Activated naive CD4-positive, alpha-beta T cell treated with anti-CD3 and anti-CD28 coated beads, Interleukin-2, amount 50 U/mL, for 24 hours (primary cell): Measurements from ENCODE around the gene RAB3IP.
"Not testable (repeated sequence)": the region's sequence is repeated elsewhere in the genome, so short reads cannot be mapped to it uniquely, and the experiment has no call there.

Experiments used
- H3K27ac Mint-ChIP-seq: one replicate; pipeline ENCODE4 v1.8.0; 2021; ENCODE audit warnings: mild to moderate bottlenecking, mixed read lengths
- H3K27me3 Mint-ChIP-seq: one replicate; pipeline ENCODE4 v1.8.0; 2021; ENCODE audit warnings: mixed read lengths
- H3K36me3 Mint-ChIP-seq: one replicate; pipeline ENCODE4 v1.8.0; 2021; ENCODE audit warnings: mixed read lengths
- H3K4me1 Mint-ChIP-seq: one replicate; pipeline ENCODE4 v1.8.0; 2021; ENCODE audit warnings: mixed read lengths
- H3K4me3 Mint-ChIP-seq: one replicate; pipeline ENCODE4 v1.8.0; 2021; ENCODE audit warnings: mild to moderate bottlenecking, mixed read lengths
- H3K9me3 Mint-ChIP-seq: one replicate; pipeline ENCODE4 v1.8.0; 2021; ENCODE audit warnings: mixed read lengths

RAB3IP gene

DNA sequence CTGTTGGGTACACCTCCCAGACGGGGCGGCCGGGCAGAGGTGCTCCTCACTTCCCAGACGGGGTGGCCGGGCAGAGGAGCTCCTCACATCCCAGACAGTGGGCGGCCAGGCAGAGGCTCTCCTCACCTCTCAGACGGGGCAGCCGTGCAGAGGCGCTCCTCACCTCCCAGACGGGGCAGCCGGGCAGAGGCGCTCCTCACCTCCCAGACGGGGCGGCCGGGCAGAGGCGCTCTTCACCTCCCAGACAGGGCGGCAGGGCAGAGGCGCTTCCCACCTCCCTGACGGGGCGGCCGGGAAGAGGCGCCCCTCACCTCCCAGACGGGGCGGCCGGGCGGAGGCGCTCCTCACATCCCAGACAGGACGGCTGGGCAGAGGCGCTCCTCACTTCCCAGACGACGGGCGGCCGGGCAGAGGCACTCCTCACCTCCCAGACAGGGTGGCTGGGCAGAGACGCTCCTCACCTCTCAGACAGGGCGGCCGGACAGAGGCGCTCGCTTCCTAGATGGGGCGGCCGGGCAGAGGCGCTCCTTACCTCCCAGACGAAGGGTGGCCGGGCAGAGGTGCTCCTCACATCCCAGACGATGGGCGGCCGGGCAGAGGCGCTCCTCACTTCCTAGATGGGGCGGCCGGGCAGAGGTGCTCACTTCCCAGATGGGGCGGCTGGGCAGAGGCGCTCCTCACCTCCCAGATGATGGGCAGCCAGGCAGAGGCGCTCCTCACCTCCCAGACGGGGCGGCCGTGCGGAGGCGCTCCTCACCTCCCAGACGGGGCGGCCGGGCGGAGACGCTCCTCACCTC is 68.6 kb downstream of the RAB3IP start:
- not testable (repeated sequence) for H3K4me3 Mint-ChIP-seq, H3K27me3 Mint-ChIP-seq, H3K27ac Mint-ChIP-seq, H3K4me1 Mint-ChIP-seq
- peaks cover 11% of the 10 kb centered on the region for H3K9me3 Mint-ChIP-seq
- H3K36me3 Mint-ChIP-seq: peaks cover 47% of the 10 kb centered on the region

DNA sequence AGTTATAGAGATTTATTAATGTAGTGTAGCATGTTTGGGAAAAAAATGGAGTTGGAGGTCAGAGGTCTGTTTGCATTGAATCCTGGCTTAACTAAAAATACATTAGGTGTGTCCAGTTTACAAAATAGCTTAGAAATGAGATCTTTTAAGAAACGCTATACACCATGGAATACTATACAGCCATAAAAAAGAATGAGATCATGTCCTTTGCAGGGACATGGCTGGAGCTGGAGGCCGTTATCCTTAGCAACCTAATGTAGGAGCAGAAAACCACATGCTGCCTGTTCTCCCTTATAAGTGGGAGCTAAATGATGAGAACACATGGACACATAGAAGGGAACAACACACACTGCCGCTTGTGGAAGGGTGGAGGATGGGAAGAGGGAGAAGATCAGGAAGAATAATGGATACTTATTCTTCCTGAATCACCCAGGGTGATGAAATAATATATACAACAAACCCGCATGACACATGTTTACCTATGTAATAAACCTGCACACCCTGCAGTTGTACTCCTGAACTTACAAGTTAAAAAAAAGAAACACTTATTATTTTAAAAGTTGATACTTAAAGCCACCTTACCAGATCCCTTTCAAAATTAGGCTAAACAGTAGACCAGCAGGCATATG is 72.3 kb downstream of the RAB3IP start:
- no peaks in the 10 kb centered on the region for H3K4me1 Mint-ChIP-seq
- H3K36me3 Mint-ChIP-seq: peaks cover 44% of the 10 kb centered on the region
- H3K4me3 Mint-ChIP-seq: no peak overlapping the region
- H3K27ac Mint-ChIP-seq: no peak overlapping the region
- peaks cover 8% of the 10 kb centered on the region for H3K9me3 Mint-ChIP-seq
- no peaks in the 10 kb centered on the region for H3K27me3 Mint-ChIP-seq

DNA sequence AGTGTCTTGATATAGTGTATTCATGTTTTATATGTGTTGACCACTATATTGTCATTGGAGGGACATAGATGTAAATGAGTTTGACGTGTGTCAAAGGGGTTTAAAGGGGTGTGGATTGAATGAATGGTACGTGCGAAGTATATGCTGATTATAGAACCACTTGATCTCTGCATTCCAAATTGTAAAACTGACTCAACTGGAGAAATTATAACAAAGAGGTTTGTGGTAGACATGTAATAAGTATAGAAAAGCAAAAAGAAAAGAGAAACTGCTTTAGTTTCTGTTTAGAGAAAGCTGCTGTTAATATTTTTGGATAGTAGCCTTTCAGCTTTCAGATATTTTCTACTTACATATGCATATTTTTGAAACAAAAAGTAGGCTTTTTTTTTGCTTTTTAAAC is 77.4 kb downstream of the RAB3IP start:
- Mint-ChIP-seq H3K27me3 (no peaks in the 10 kb centered on the region), H3K27ac (no peak overlapping the region), H3K4me3 (no peak overlapping the region), H3K36me3 (peaks cover 20% of the 10 kb centered on the region), H3K4me1 (no peaks in the 10 kb centered on the region), H3K9me3 (no peaks in the 10 kb centered on the region)

DNA sequence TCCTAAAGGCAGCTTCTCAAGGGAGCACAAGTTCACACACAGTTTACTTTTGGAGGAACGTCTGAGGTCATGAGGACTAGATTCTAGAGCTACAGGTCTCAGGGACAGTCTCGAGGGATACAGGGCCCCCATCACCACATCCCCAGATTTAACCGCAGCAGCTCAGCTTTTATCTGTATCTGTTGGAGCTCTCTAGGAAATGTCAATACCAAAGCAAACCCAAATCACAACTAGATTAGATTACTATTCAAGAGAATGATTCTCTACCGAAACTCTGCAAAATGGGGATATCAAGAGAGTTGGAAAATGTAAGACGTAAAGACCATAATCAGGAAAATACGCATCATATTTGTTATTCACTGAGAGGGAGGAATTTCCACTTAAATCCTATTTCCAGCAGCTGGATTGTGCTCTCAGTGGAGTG is 82.4 kb downstream of the RAB3IP start:
- H3K36me3 Mint-ChIP-seq: peaks cover 3% of the 10 kb centered on the region
- H3K27ac Mint-ChIP-seq: no peak overlapping the region
- no peaks in the 10 kb centered on the region for H3K4me1 Mint-ChIP-seq
- no peaks in the 10 kb centered on the region for H3K9me3 Mint-ChIP-seq
- peaks cover 2% of the 10 kb centered on the region for H3K27me3 Mint-ChIP-seq
- H3K4me3 Mint-ChIP-seq: no peak overlapping the region

DNA sequence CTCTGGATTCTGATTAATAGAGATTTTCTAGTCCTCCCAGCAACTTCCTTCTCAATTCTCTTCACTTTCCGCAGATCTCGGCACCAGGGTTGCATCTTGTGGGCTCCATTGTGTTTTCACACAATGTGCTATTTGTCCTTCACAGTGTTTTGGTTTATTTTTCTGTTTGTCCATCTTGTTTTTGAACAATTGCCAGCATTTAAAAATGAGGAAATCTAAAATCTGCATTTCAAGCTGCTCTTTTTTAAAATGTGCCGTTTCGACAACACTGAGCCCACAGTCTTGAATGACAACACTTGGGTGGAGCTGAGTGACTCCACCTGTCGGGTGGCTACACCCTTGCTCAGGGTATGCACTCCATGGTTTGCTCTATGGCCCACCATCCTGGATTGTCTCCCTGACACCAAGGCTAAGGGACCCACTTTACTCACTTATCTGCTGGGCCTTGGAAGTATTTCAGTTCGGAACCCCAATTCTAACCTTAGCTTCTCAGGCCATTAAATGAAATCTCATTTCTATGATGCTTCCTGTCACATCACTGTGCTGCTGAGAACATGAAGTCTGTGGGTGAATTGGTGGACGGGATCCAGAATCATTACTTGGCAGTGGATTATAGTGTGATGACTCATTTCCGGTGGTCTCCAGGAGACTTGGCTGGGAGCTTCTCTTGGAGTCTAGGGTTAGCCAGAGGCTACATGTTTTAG is 82.9 kb downstream of the RAB3IP start:
- H3K36me3 Mint-ChIP-seq: peaks cover under 1% of the 10 kb centered on the region
- no peak overlapping the region for H3K27ac Mint-ChIP-seq
- peaks cover 5% of the 10 kb centered on the region for H3K27me3 Mint-ChIP-seq
- H3K4me1 Mint-ChIP-seq: no peaks in the 10 kb centered on the region
- H3K4me3 Mint-ChIP-seq: no peak overlapping the region
- no peaks in the 10 kb centered on the region for H3K9me3 Mint-ChIP-seq

DNA sequence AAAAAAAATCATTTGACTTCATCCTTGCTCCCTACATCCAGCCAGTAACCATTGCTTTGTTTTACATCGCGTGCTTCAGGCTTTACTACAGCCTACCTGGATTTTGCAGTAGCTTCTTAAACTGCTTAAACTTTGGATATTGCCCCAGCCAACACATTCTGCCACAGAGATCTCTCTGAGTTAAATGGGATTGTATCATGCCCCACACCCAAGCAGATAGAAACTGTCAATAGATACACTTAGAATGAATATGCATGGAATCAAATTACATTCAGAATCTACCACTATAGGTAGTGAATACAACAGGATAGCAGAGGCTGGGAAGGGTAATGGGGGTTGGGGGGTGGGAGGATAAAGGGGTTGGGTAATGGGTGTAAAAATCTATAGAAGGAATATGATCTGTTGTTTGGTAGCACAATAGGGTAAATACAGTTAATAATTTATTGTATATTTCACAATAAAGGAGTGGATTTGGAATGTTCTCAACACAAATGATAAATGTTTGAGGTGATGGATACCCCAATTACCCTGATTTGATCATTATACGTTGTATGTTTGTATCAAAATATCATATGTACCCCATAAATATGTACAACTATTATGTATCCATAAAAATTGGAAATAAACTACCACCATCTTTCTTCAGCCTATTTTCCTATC is 83.7 kb downstream of the RAB3IP start:
- H3K4me1 Mint-ChIP-seq: no peaks in the 10 kb centered on the region
- H3K27me3 Mint-ChIP-seq: peaks cover 6% of the 10 kb centered on the region
- H3K4me3 Mint-ChIP-seq: no peak overlapping the region
- H3K9me3 Mint-ChIP-seq: no peaks in the 10 kb centered on the region
- no peaks in the 10 kb centered on the region for H3K36me3 Mint-ChIP-seq
- H3K27ac Mint-ChIP-seq: no peak overlapping the region

DNA sequence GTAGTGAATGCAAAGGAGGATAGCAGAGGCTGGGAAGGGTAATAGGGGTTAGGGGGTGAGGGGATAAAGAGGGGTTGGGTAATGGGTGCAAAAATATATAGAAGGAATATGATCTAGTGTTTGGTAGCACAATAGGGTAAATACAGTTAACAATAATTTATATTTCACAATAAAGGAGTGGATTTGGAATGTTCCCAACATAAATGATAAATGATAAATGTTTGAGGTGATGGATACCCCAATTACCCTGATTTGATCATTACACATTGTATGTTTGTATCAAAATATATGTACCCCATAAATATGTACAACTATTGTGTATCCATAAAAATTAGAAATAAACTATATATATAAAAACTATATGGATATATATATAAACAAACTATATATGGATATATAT is 85.4 kb downstream of the RAB3IP start:
- Mint-ChIP-seq H3K36me3 (no peaks in the 10 kb centered on the region), H3K4me3 (no peak overlapping the region), H3K27me3 (peaks cover 7% of the 10 kb centered on the region), H3K9me3 (no peaks in the 10 kb centered on the region), H3K27ac (no peak overlapping the region), H3K4me1 (no peaks in the 10 kb centered on the region)

DNA sequence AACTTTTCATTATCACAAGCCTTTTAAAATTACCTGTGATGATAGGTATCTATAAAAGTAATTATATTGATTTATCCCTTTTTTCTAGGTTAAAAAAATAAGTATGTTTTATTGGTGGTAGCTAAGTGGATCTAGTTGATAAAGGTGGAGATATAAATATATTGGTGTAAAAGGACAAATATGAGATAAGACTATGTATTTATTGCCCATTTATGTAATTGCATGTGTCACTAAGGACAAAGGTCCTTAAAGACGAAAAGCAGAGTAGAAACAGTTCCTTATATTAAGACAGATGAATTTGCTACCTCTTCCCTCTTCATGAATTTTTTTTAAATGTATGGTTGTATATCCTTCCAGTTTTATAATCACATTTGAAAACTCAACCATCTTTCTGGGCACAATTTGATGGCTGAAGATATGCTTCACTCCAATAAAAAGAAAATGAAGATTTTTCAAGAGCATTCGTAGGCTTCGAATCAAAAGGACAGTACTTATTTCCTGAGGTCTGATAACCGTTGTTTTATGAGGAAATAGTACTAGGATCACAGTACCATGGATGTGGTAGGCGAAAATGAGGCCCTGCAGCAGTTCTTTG is 86.4 kb downstream of the RAB3IP start, which contains the start of gene MYRFL:
MYRFL (plus strand) TSS at position 262 of the 595 bp plus-strand sequence; CDS start at position 553, 291 bp downstream.
- H3K36me3 Mint-ChIP-seq: no peaks in the 10 kb centered on the region
- H3K4me3 Mint-ChIP-seq: no peak within 1 kb of the TSS
- peaks cover 7% of the 10 kb centered on the region for H3K27me3 Mint-ChIP-seq
- H3K9me3 Mint-ChIP-seq: no peaks in the 10 kb centered on the region
- no peak within 1 kb of the TSS for H3K27ac Mint-ChIP-seq
- H3K4me1 Mint-ChIP-seq: no peaks in the 10 kb centered on the region

DNA sequence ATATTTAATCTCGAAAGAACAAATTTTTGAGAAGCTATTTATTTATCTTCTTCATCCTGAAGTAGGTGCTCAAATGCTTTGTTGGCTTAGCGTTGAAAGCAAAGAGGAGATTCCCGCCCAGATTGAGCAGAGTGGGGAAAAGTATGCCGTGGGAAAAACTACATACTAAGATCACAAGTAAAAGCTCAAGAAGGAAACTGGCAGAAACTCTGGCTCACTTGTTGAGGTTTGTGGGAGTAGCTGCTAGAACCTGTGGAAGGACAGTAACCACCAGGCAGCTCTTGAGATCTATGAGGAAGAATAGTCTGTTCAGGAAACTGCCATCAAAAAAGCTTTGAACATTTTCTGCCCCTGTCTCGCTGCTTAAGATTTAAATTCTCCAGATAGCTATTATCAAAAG is 90.2 kb downstream of the RAB3IP start:
- Mint-ChIP-seq H3K36me3 (no peaks in the 10 kb centered on the region), H3K4me3 (no peak overlapping the region), H3K27me3 (peaks cover 12% of the 10 kb centered on the region), H3K27ac (no peak overlapping the region), H3K9me3 (no peaks in the 10 kb centered on the region), H3K4me1 (no peaks in the 10 kb centered on the region)

DNA sequence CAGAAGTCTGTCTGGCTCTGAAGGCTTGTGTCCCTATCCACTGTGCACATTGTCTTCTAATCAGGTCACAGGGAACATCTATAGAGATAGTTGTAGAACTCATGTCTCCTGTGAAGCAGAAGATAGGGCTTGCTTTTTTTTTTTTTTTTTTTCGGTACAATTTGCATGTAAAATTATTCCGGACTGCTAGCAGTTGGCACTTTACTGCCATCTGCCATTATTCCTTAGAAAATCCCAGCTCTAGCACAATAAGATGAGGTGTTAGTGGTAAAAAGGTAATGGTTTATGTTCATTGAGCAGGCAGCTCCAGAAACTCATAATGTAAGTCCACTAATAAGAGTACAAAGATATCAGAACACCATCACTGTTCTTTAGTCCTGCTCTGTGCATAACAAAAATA is 95.0 kb downstream of the RAB3IP start:
- Mint-ChIP-seq H3K36me3 (no peaks in the 10 kb centered on the region), H3K9me3 (no peaks in the 10 kb centered on the region), H3K4me3 (no peak overlapping the region), H3K27ac (no peak overlapping the region), H3K4me1 (no peaks in the 10 kb centered on the region), H3K27me3 (peaks cover 5% of the 10 kb centered on the region)

DNA sequence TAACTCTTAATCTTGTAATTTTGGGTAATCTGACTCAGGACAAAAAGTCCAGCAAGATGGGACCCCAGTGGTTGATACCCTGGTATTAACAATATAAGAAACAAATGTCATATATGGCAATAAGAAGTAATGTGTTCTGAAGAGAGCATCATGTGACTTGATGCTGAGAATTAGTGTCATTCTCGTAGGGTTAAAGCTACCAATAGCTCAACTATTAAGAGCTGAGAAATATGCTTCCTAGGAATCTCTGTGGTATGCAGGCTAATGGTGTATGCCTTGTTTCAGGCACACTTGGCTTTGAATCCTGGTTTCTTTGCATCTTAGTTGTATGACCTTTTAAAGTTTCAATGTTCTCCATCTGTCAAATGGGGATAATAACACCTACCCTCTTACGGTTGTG is 95.5 kb downstream of the RAB3IP start:
- Mint-ChIP-seq H3K4me1 (no peaks in the 10 kb centered on the region), H3K27me3 (peaks cover 5% of the 10 kb centered on the region), H3K4me3 (no peak overlapping the region), H3K36me3 (no peaks in the 10 kb centered on the region), H3K9me3 (no peaks in the 10 kb centered on the region), H3K27ac (no peak overlapping the region)

DNA sequence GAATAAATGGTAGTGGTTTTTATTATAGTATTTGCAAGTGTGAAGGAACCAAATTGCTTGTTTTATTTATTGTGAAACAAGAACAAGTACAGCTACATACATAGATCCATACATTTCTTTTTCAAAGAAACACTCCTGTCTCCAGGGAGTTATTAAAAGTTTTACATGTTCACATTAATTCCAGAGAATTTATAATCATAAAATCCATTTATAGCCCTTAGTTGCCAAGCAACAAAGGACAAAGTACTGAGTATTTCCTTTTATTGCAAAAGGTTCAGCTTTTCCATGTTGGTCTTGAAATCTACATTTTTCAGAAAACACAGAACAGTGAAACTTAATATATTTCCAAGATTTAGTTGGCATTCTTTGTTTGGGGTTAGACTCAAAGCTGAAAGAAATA is 95.9 kb downstream of the RAB3IP start:
- H3K4me3 Mint-ChIP-seq: no peak overlapping the region

DNA sequence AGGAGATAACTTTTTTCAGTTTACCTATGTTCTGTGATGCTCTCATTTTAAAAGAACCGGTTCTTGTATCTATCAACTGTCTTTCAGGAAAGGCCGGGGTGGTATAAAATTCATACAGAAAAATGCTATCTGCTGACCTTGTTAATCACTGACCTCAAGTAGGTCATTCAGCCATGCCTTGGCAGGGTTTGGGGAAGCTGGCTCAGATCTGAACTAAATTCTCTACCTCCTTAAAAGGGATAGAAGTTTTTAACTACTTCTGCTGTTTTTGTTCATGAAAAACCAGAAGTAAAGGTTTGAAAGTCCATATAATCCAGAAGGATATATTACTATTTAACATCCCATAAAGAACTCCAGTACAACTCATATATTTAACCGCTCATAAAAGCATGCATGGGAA is 96.4 kb downstream of the RAB3IP start:
- Mint-ChIP-seq H3K27me3 (peaks cover 5% of the 10 kb centered on the region), H3K4me1 (no peaks in the 10 kb centered on the region), H3K27ac (no peak overlapping the region), H3K9me3 (no peaks in the 10 kb centered on the region), H3K36me3 (no peaks in the 10 kb centered on the region), H3K4me3 (no peak overlapping the region)

More for the DNA sequence above, 95.9 kb downstream of the RAB3IP start:
- no peaks in the 10 kb centered on the region for H3K4me1 Mint-ChIP-seq
- no peak overlapping the region for H3K27ac Mint-ChIP-seq
- no peaks in the 10 kb centered on the region for H3K9me3 Mint-ChIP-seq
- no peaks in the 10 kb centered on the region for H3K36me3 Mint-ChIP-seq
- H3K27me3 Mint-ChIP-seq: peaks cover 5% of the 10 kb centered on the region

DNA sequence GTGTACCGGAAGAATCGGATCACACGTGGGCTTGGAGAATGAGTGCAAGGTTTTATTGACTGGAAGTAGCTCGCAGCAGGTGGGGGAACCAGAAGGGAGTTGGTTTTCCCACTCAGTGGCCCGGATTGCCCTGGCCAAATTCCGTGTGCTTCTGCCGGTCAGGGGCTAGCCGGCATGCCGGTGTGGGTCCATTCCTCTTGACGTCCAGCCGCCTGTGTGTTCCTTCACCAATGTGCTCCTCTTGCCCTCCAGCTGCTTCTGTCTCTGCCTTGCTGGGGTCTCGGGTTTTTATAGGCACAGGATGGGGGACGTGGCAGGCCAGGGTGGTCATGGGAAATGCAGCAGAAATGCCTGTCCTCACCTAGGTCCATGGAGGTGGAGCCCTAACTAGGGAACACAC is 97.4 kb downstream of the RAB3IP start:
- Mint-ChIP-seq H3K27me3 (peaks cover 5% of the 10 kb centered on the region), H3K4me1 (no peaks in the 10 kb centered on the region), H3K27ac (no peak overlapping the region), H3K9me3 (no peaks in the 10 kb centered on the region), H3K36me3 (no peaks in the 10 kb centered on the region), H3K4me3 (no peak overlapping the region)

DNA sequence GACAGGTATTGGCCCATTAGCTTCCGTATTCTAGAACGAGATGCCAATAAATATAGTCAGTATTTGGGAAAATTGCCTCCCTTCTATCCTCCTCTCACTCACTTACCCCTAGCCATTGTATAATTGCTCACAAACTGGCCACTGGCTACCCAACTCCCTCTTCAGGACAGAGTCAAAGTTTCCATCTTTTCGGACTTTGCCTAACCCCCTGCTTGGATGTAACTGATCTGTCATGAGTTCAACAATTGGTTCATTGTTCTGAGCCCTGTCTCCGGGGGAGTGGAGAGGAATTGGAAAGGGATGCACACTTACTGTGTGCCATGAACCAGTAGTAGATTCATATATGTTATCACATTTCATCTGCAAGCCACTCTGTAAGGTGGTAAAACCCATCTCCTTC is 98.5 kb downstream of the RAB3IP start:
- Mint-ChIP-seq H3K4me3 (no peak overlapping the region), H3K36me3 (no peaks in the 10 kb centered on the region), H3K27ac (no peak overlapping the region), H3K27me3 (peaks cover 5% of the 10 kb centered on the region), H3K4me1 (no peaks in the 10 kb centered on the region), H3K9me3 (no peaks in the 10 kb centered on the region)
